Measurements from ENCODE around the gene DUSP12.

- TF ChIP-seq, protein P1, sequence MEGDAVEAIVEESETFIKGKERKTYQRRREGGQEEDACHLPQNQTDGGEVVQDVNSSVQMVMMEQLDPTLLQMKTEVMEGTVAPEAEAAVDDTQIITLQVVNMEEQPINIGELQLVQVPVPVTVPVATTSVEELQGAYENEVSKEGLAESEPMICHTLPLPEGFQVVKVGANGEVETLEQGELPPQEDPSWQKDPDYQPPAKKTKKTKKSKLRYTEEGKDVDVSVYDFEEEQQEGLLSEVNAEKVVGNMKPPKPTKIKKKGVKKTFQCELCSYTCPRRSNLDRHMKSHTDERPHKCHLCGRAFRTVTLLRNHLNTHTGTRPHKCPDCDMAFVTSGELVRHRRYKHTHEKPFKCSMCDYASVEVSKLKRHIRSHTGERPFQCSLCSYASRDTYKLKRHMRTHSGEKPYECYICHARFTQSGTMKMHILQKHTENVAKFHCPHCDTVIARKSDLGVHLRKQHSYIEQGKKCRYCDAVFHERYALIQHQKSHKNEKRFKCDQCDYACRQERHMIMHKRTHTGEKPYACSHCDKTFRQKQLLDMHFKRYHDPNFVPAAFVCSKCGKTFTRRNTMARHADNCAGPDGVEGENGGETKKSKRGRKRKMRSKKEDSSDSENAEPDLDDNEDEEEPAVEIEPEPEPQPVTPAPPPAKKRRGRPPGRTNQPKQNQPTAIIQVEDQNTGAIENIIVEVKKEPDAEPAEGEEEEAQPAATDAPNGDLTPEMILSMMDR (IDR thresholded peaks at IDR 0.05 in 2 of 3, conservative IDR thresholded peaks at IDR 0.05 in 1 of 3; ENCODE audit: borderline replicate concordance in 1 of 3, insufficient read depth in 1 of 3, low read depth in 2 of 3, low read length in 2 of 3): no peak
- TF ChIP-seq, protein P2, sequence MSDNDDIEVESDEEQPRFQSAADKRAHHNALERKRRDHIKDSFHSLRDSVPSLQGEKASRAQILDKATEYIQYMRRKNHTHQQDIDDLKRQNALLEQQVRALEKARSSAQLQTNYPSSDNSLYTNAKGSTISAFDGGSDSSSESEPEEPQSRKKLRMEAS (IDR thresholded peaks at IDR 0.05): no peak
- TF ChIP-seq ZFX (IDR thresholded peaks at IDR 0.05) (no peak), CEBPB (IDR thresholded peaks at IDR 0.05; ENCODE audit: low read depth) (no peak), POLR2A (IDR thresholded peaks at IDR 0.05; ENCODE audit: borderline replicate concordance, extremely low read depth, insufficient read depth, insufficient read length) (no peak), EZH2phosphoT487 (IDR thresholded peaks at IDR 0.05; ENCODE audit: borderline replicate concordance) (no peak), YY1 (IDR thresholded peaks at IDR 0.05; ENCODE audit: extremely low read depth, insufficient replicate concordance, low read depth, low read length) (no peak)
Measured at GRCh38 chr1:161805399-161806197, 56.0 kb downstream of the DUSP12 start.

All from HCT116 (cell line).